Endothelial cell of umbilical vein (primary cell): ENCODE results near the gene MGAT5B. TPM values are rescaled to one million over a fixed set of nuclear protein-coding genes. Genes with fewer than 3 reads are reported as not detected.

Experiments used
- BruUV-seq: library from RNA; stranded (reverse); fragments of 400-500 nt; replicated peaks from 2 replicates; lab custom pipeline; 2021; lab: Mats Ljungman, UMichigan
- CTCF ChIA-PET: fragments of 300-600, 350-600 bp; sonication (Branson Sonifier 250); formaldehyde crosslinking; loops from one replicate; lab custom pipeline; 2021; ENCODE audit warnings: antibody characterized with exemption, inconsistent platforms; lab: Charles Lee
- POLR2A ChIA-PET: fragments of 300-600, 350-600 bp; sonication (Branson Sonifier 250); formaldehyde crosslinking; loops from one replicate; lab custom pipeline; 2021; ENCODE audit warnings: antibody characterized with exemption, inconsistent platforms; lab: Charles Lee
- DNase-seq: peaks from one replicate; pipeline ENCODE4 v3.0.0-alpha.2; 2011; ENCODE audit warnings: low read depth, low spot score
- FAIRE-seq: peaks from 2 replicates; lab custom pipeline; 2011; peaks lifted over from hg19 to GRCh38; lab: Jason Lieb, UNC
- H2AFZ ChIP-seq: 2 replicates; pipeline ENCODE4 v1.6.0; 2012; ENCODE audit warnings: low read depth, low read length, control low read depth, inconsistent platforms
- H3K27ac ChIP-seq: 2 replicates; pipeline ENCODE4 v1.5.1; 2011; ENCODE audit warnings: low read depth, mild to moderate bottlenecking, control low read depth, low read length, moderate library complexity; ENCODE audit not compliant: insufficient read depth
- H3K27me3 ChIP-seq, 2 experiments: 2 replicates each; pipeline versions ENCODE4 v1.6.0 to v1.6.1; 2011; ENCODE audit warnings: low read length in 2 of 2, mixed read lengths in 1 of 2; ENCODE audit not compliant: control insufficient read depth in 2 of 2, insufficient read depth in 2 of 2
- H3K36me3 ChIP-seq, 2 experiments: 2 replicates in 1 of 2; 3 replicates in 1 of 2; pipeline ENCODE4 v1.5.1; 2011; ENCODE audit warnings: low read length in 2 of 2, mild to moderate bottlenecking in 1 of 2, moderate library complexity in 1 of 2; ENCODE audit not compliant: control insufficient read depth in 2 of 2, insufficient read depth in 2 of 2; ENCODE audit errors: extremely low read depth in 1 of 2
- H3K4me1 ChIP-seq: 3 replicates; pipeline ENCODE4 v1.5.1; 2011; ENCODE audit warnings: mild to moderate bottlenecking, low read length; ENCODE audit not compliant: control insufficient read depth, insufficient read depth; ENCODE audit errors: extremely low read depth
- H3K4me2 ChIP-seq: 2 replicates; pipeline ENCODE4 v1.6.1; 2011; ENCODE audit warnings: low read length, control low read depth, mixed read lengths; ENCODE audit not compliant: insufficient read depth
- H3K4me3 ChIP-seq, 3 experiments: fragments of 200-600 bp in 1 of 3; sonication (generic), shearing (Covaris generic) in 1 of 3; replicated peaks in 1 of 3; 2 replicates each; pipeline ENCODE4 v1.5.1; 2011 to 2016; ENCODE audit warnings: control low read depth in 3 of 3, low read length in 3 of 3, mild to moderate bottlenecking in 2 of 3, inconsistent platforms in 1 of 3, low read depth in 1 of 3, moderate library complexity in 1 of 3; ENCODE audit not compliant: insufficient read depth in 1 of 3
- H3K79me2 ChIP-seq: 2 replicates; pipeline ENCODE4 v1.6.0; 2012; ENCODE audit warnings: low read length, inconsistent platforms; ENCODE audit not compliant: control insufficient read depth, insufficient read depth
- H3K9ac ChIP-seq: replicated peaks from 2 replicates; pipeline ENCODE3; 2011; ENCODE audit warnings: low read length, control low read depth; ENCODE audit not compliant: insufficient read depth; ENCODE audit errors: extremely low read depth
- H3K9me1 ChIP-seq: replicated peaks from 3 replicates; pipeline ENCODE4 v1.6.0; 2011; ENCODE audit warnings: mild to moderate bottlenecking, low read length; ENCODE audit not compliant: control insufficient read depth, insufficient read depth; ENCODE audit errors: extremely low read depth
- H3K9me3 ChIP-seq: replicated peaks from 2 replicates; pipeline ENCODE4 v1.5.1; 2012; ENCODE audit warnings: low read length, inconsistent platforms; ENCODE audit not compliant: control insufficient read depth, insufficient read depth
- H4K20me1 ChIP-seq: replicated peaks from 2 replicates; pipeline ENCODE3; 2011; ENCODE audit warnings: mild to moderate bottlenecking, low read length; ENCODE audit not compliant: control insufficient read depth, insufficient read depth; ENCODE audit errors: extremely low read depth
- CTCF ChIP-seq, 2 donors: IDR thresholded peaks; 1 replicate in 1 of 2; 2 replicates in 1 of 2; pipeline ENCODE4 v1.5.1; 2011; ENCODE audit warnings: low read length in 2 of 2, mild to moderate bottlenecking in 2 of 2, moderate library complexity in 2 of 2, control low read depth in 1 of 2, inconsistent platforms in 1 of 2, low read depth in 1 of 2; ENCODE audit not compliant: insufficient read depth in 1 of 2; ENCODE audit errors: extremely low read depth in 1 of 2
- EZH2 ChIP-seq: IDR thresholded peaks from 2 replicates; pipeline ENCODE4 v1.6.1; 2012; ENCODE audit warnings: borderline replicate concordance, low read depth, mild to moderate bottlenecking, moderate library complexity, low read length, inconsistent platforms; ENCODE audit not compliant: severe bottlenecking
- FOS ChIP-seq: IDR thresholded peaks from 2 replicates; pipeline ENCODE4 v1.6.1; 2011; ENCODE audit warnings: mild to moderate bottlenecking, low read length, moderate library complexity, borderline replicate concordance; ENCODE audit not compliant: insufficient read depth
- GATA2 ChIP-seq: IDR thresholded peaks from 2 replicates; pipeline ENCODE4 v1.7.0; 2011; ENCODE audit warnings: low read depth, mild to moderate bottlenecking, moderate library complexity, mixed read lengths, low read length; ENCODE audit not compliant: insufficient read length, insufficient read depth
- JUN ChIP-seq: IDR thresholded peaks from 2 replicates; pipeline ENCODE4 v1.6.1; 2011; ENCODE audit warnings: borderline replicate concordance, low read depth; ENCODE audit not compliant: insufficient read length, insufficient read depth
- MAX ChIP-seq: IDR thresholded peaks from 2 replicates; pipeline ENCODE4 v1.6.1; 2011; ENCODE audit not compliant: insufficient read depth, insufficient read length
- MYC ChIP-seq: IDR thresholded peaks from one replicate; pipeline ENCODE4 v1.6.1; 2011; ENCODE audit warnings: mild to moderate bottlenecking, low read depth, low read length
- POLR2A ChIP-seq: IDR thresholded peaks from 2 replicates; pipeline ENCODE4 v1.6.1; 2012; ENCODE audit warnings: low read depth, mild to moderate bottlenecking, control low read depth, low read length
- POLR2AphosphoS5 ChIP-seq: IDR thresholded peaks from 2 replicates; pipeline ENCODE4 v1.6.1; 2012; ENCODE audit warnings: low read depth, mild to moderate bottlenecking, control low read depth, low read length, moderate library complexity; ENCODE audit not compliant: insufficient read depth
- dilution Hi-C: fragments of 300-500 bp; cut with MboI; formaldehyde crosslinking; loops from one replicate; pipeline ENCODE4 v1.15.0; 2019; ENCODE audit warnings: low sequenced_read_pairs; ENCODE audit not compliant: extremely low pct_ligation_motif_present
- intact Hi-C: fragments of 100-400 bp; cut with micrococcal nuclease; formaldehyde crosslinking; loops from one replicate; pipeline ENCODE4 v1.10.0; 2022
- polyA plus RNA-seq, 4 experiments: library from polyadenylated mRNA; depleted of rRNA in 3 of 4; stranded (reverse) in 3 of 4; unstranded in 1 of 4; fragments of >200 nt; gene quantifications; 2 replicates each; pipeline versions ENCODE4 v1.2.1 to v1.2.3, GENCODE V29; 2011 to 2012; ENCODE audit warnings: missing spikeins in 1 of 4
- total RNA-seq: library from RNA; stranded (reverse); gene quantifications from 2 replicates; pipeline ENCODE4 v1.2.3, GENCODE V29; 2021

MGAT5B gene
- total and polyA plus RNA-seq, 2 donors (not counting 3 experiments of a cell fraction or from before 2014, with no cell fraction given) = 1.7 to 2.1 TPM

- H2AFZ ChIP-seq = no peak overlapping the region
- CTCF ChIA-PET = interaction anchor here (1.2 kb wide), 1 partner anchor 13 kb away, joined by 3 read pairs; no protein-coding TSS in a partner anchor
- no peak for TF ChIP-seq FOS
- no peak for TF ChIP-seq MYC
- no peak for TF ChIP-seq GATA2
- no peak for TF ChIP-seq EZH2
- no peak for TF ChIP-seq MAX
- no peak for TF ChIP-seq POLR2A
- TF ChIP-seq JUN = no peak
- no peak for TF ChIP-seq CTCF (IDR thresholded peaks at IDR 0.05; ENCODE audit: extremely low read depth in 1 of 2, insufficient read depth in 1 of 2, low read depth in 1 of 2, low read length in 2 of 2)
- TF ChIP-seq POLR2AphosphoS5 = no peak
- no peaks in the 10 kb centered on the region for H3K36me3 ChIP-seq
- H3K4me3 ChIP-seq = no peak overlapping the region
- intact Hi-C loops (no loop called here), dilution Hi-C loops (no loop called here)
- H3K9ac ChIP-seq = no peak overlapping the region
- no peaks in the 10 kb centered on the region for H4K20me1 ChIP-seq
- no TSS peak for BruUV-seq
- POLR2A ChIA-PET = no interaction called here
- FAIRE-seq = no peak
- H3K9me3 ChIP-seq = no peaks in the 10 kb centered on the region
- no peak overlapping the region for H3K27ac ChIP-seq
- H3K9me1 ChIP-seq = no peaks in the 10 kb centered on the region
- no peaks in the 10 kb centered on the region for H3K27me3 ChIP-seq
- H3K4me2 ChIP-seq = no peak overlapping the region
- DNase-seq = no peak
- H3K4me1 ChIP-seq = no peaks in the 10 kb centered on the region
- no peaks in the 10 kb centered on the region for H3K79me2 ChIP-seq
Measured at GRCh38 chr17:76953066-76953465, 84.9 kb downstream of the MGAT5B start.
